Upper lobe of right lung (tissue), 1 donor: ENCODE measurements around the gene CHAC1. TPM values are rescaled to one million over a fixed set of nuclear protein-coding genes. Genes with fewer than 3 reads are reported as not detected.

Experiments
- ATAC-seq: fragments of 200-7000 bp; cut with Tn5 transposase; one replicate; pipeline ENCODE4 v1.9.1; 2020; ENCODE audit warnings: mild to moderate bottlenecking, moderate library complexity
- DNase-seq: peaks from one replicate; pipeline ENCODE4 v3.0.0-alpha.2; 2020
- H3K27ac ChIP-seq: fragments of 200-600 bp; one replicate; pipeline ENCODE4 v1.8.0; 2022
- H3K27me3 ChIP-seq: fragments of 200-600 bp; one replicate; pipeline ENCODE4 v1.8.0; 2022; ENCODE audit warnings: mild to moderate bottlenecking
- H3K36me3 ChIP-seq: fragments of 200-600 bp; one replicate; pipeline ENCODE4 v1.8.0; 2022
- H3K4me1 ChIP-seq: fragments of 200-600 bp; one replicate; pipeline ENCODE4 v1.8.0; 2022
- H3K4me3 ChIP-seq: fragments of 200-600 bp; one replicate; pipeline ENCODE4 v1.8.0; 2022; ENCODE audit warnings: mild to moderate bottlenecking
- H3K9me3 ChIP-seq: fragments of 200-600 bp; one replicate; pipeline ENCODE4 v1.8.0; 2022
- intact Hi-C: fragments of 100-400 bp; cut with DNase I; formaldehyde crosslinking; loops from one replicate; pipeline ENCODE4 v1.11.0; 2022
- long read RNA-seq: library from polyadenylated mRNA; unstranded; transcript quantifications from one replicate; pipeline ENCODE4 v2.0.0, GENCODE V29; 2021
- total RNA-seq: library from RNA; stranded (reverse); fragmentation: NEBNext Ultra II Directional; extraction: Animal tissue kit (Norgen Biotek cat#: 25700); gene quantifications from one replicate; pipeline ENCODE4 v1.2.1, GENCODE V29; 2021
- TF ChIP-seq, protein P1 (sequence below): fragments of 200-600 bp; IDR thresholded peaks from one replicate; pipeline ENCODE4 v1.8.0; 2022; ENCODE audit warnings: antibody characterized with exemption
- donor health status: DM: no; HTN: yes; CAD: no; lungs with severe emphysema.

CHAC1 gene
- total RNA-seq: 4.4 TPM
- long read RNA-seq, transcript CHAC1-202 (3 exons, 1,849 nt): major isoform, 9 of 10 reads
- long read RNA-seq, partial matches to known transcripts: 0 of 10 reads
- long read RNA-seq, other reads (novel, unspliced or antisense): 1 of 10 reads

DNA sequence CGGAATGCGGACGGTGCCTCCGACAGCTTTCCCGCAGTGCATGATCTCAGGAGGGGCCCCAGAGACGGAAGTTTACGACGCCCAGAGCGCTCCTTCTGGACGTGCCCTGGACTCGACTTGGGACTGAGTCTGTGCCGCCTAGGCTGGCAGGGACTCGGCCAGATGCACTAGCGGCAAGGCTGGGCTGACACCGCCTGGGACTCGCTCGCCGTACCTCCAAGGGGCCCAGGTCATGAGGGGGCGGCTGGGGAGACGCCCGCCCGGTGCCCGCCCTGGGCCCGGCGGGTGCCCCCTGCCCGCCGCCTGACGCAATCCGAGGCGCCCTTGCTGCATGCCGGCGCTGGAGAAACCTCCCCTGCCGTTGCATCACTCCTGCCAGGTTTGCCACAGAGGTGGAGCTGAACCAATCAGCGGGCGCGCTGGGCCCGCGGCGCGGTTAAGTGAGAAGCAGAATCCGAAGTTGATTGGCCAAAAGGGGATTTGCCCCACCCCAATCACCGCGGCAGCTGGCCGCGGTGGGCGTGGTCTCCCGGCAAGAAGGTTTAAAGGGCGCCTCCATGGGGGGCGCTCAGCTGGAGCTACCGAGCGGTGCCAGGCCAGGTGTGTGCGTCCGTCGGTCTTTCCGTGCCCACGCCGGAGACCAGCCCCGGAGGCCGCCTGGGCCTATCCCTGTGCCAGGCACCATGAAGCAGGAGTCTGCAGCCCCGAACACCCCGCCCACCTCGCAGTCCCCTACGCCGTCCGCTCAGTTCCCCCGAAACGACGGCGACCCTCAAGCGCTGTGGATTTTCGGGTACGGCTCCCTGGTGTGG is at the start of gene CHAC1:
Gene CHAC1, plus strand, starts transcription at position 571 of the 812 bp plus-strand sequence. Its CDS starts 113 bp downstream, at position 684.
- peak; percentile 98 for DNase-seq
- no peaks in the 10 kb centered on the region for H3K36me3 ChIP-seq
- no peaks in the 10 kb centered on the region for H3K9me3 ChIP-seq
- peak within 1 kb of the TSS; percentile 71 for H3K4me3 ChIP-seq
- peak within 1 kb of the TSS; percentile 79 for H3K27ac ChIP-seq
- TF ChIP-seq, protein P1, sequence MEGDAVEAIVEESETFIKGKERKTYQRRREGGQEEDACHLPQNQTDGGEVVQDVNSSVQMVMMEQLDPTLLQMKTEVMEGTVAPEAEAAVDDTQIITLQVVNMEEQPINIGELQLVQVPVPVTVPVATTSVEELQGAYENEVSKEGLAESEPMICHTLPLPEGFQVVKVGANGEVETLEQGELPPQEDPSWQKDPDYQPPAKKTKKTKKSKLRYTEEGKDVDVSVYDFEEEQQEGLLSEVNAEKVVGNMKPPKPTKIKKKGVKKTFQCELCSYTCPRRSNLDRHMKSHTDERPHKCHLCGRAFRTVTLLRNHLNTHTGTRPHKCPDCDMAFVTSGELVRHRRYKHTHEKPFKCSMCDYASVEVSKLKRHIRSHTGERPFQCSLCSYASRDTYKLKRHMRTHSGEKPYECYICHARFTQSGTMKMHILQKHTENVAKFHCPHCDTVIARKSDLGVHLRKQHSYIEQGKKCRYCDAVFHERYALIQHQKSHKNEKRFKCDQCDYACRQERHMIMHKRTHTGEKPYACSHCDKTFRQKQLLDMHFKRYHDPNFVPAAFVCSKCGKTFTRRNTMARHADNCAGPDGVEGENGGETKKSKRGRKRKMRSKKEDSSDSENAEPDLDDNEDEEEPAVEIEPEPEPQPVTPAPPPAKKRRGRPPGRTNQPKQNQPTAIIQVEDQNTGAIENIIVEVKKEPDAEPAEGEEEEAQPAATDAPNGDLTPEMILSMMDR: no peak
- H3K27me3 ChIP-seq: no peaks in the 10 kb centered on the region
- intact Hi-C loops: loop anchor here (10.0 kb wide), 1 partner anchor 62 kb away; no protein-coding TSS in a partner anchor
- peaks cover 16% of the 10 kb centered on the region for H3K4me1 ChIP-seq
- ATAC-seq: peak; percentile 94

- Histone ChIP-seq H3K36me3 (peaks cover 40% of the 10 kb centered on the region), H3K4me1 (peaks cover 42% of the 10 kb centered on the region)
Observed at GRCh38 chr15:40904552-40905201, 48.6 kb upstream of the CHAC1 start.

GRCh38 chr15:40906091-40906990 is 46.9 kb upstream of the CHAC1 start:
- TF ChIP-seq, protein P1: peak; percentile 85
- peak; percentile 95 for DNase-seq
- intact Hi-C loops: loop anchor here (10.0 kb wide), 1 partner anchor 268 kb away; no protein-coding TSS in a partner anchor
- peak overlapping the region; percentile 80 for H3K27ac ChIP-seq
- peak; percentile 88 for ATAC-seq
- H3K9me3 ChIP-seq: no peaks in the 10 kb centered on the region
- no peaks in the 10 kb centered on the region for H3K27me3 ChIP-seq
- H3K4me1 ChIP-seq: peaks cover 49% of the 10 kb centered on the region
- H3K36me3 ChIP-seq: peaks cover 23% of the 10 kb centered on the region
- H3K4me3 ChIP-seq: peak overlapping the region; percentile 47

More at GRCh38 chr15:40904552-40905201, 48.6 kb upstream of the CHAC1 start:
- H3K27ac ChIP-seq: peak overlapping the region; percentile 80
- TF ChIP-seq, protein P1: no peak
- DNase-seq (peak; percentile 51), ATAC-seq (no peak)
- intact Hi-C loops: loop anchor here (5.0 to 10.0 kb wide), 2 partner anchors 118 to 270 kb away; no protein-coding TSS in a partner anchor
- no peak overlapping the region for H3K4me3 ChIP-seq
- H3K27me3 ChIP-seq: no peaks in the 10 kb centered on the region
- H3K9me3 ChIP-seq: no peaks in the 10 kb centered on the region

- Histone ChIP-seq H3K9me3 (no peaks in the 10 kb centered on the region), H3K27ac (peak overlapping the region; percentile 80), H3K4me1 (peaks cover 49% of the 10 kb centered on the region), H3K4me3 (peak overlapping the region; percentile 47), H3K27me3 (no peaks in the 10 kb centered on the region), H3K36me3 (peaks cover 17% of the 10 kb centered on the region)
- intact Hi-C loops: loop anchor here (10.0 kb wide), 1 partner anchor 268 kb away; no protein-coding TSS in a partner anchor
- ATAC-seq: peak; percentile 2
- TF ChIP-seq, protein P1: no peak
- DNase-seq: peak; percentile 83
Observed at GRCh38 chr15:40906991-40907802, 46.1 kb upstream of the CHAC1 start.
